Measurements from ENCODE around the gene MTSS2.

MTSS2 gene

GRCh38 chr16:70721202-70721963, 35.5 kb upstream of the MTSS2 start:
- no peak for TF ChIP-seq CTCF (IDR thresholded peaks at IDR 0.05; ENCODE audit: control insufficient read depth, extremely low read depth, insufficient read depth)
- H3K4me3 ChIP-seq (ENCODE audit: low read depth, low read length), result no peak overlapping the region
- no peak for DNase-seq (ENCODE audit: low read depth)

GRCh38 chr16:70720425-70721201, 34.8 kb upstream of the MTSS2 start:
- H3K4me3 ChIP-seq (ENCODE audit: low read depth, low read length), result no peak overlapping the region
- TF ChIP-seq CTCF (IDR thresholded peaks at IDR 0.05; ENCODE audit: control insufficient read depth, extremely low read depth, insufficient read depth), result no peak
- no peak for DNase-seq (ENCODE audit: low read depth)

GRCh38 chr16:70717065-70717464, 31.2 kb upstream of the MTSS2 start:
- H3K4me3 ChIP-seq (ENCODE audit: low read depth, low read length), result no peak overlapping the region
- no peak for TF ChIP-seq CTCF (IDR thresholded peaks at IDR 0.05; ENCODE audit: control insufficient read depth, extremely low read depth, insufficient read depth)
- DNase-seq (ENCODE audit: low read depth), result no peak

GRCh38 chr16:70715860-70716357, 30.1 kb upstream of the MTSS2 start:
- DNase-seq (ENCODE audit: low read depth), result peak; percentile 59
- no peak overlapping the region; the same call in 1 of the 2 replicates for H3K4me3 ChIP-seq (ENCODE audit: low read depth, low read length)
- no peak for TF ChIP-seq CTCF (IDR thresholded peaks at IDR 0.05; ENCODE audit: control insufficient read depth, extremely low read depth, insufficient read depth)

GRCh38 chr16:70715055-70715858, 29.4 kb upstream of the MTSS2 start:
- peak; percentile 78 for DNase-seq (ENCODE audit: low read depth)
- TF ChIP-seq CTCF (IDR thresholded peaks at IDR 0.05; ENCODE audit: control insufficient read depth, extremely low read depth, insufficient read depth), result no peak
- H3K4me3 ChIP-seq (ENCODE audit: low read depth, low read length), result no peak overlapping the region; the same call in 1 of the 2 replicates

GRCh38 chr16:70714581-70715054, 28.8 kb upstream of the MTSS2 start:
- H3K4me3 ChIP-seq (ENCODE audit: low read depth, low read length), result no peak overlapping the region
- no peak for TF ChIP-seq CTCF (IDR thresholded peaks at IDR 0.05; ENCODE audit: control insufficient read depth, extremely low read depth, insufficient read depth)
- DNase-seq (ENCODE audit: low read depth), result no peak

Data from LNCaP clone FGC (cell line).